IMR-90 (cell line): ENCODE results near the gene MYO7B. TPM values are rescaled to one million over a fixed set of nuclear protein-coding genes. Genes with fewer than 3 reads are reported as not detected.

Experiments used
- ATAC-seq: fragments of 200-7000 bp; cut with Tn5 transposase; 2 replicates; pipeline ENCODE4 v1.9.1; 2020; ENCODE audit warnings: low read depth, mild to moderate bottlenecking, moderate library complexity
- BruUV-seq: library from RNA; stranded (reverse); fragments of 400-500 nt; replicated peaks from 2 replicates; lab custom pipeline; 2021; lab: Mats Ljungman, UMichigan
- CTCF ChIA-PET: fragments of 300-600 bp; formaldehyde crosslinking; extraction: SDS; loops from one replicate; lab custom pipeline; 2021; ENCODE audit warnings: antibody characterized with exemption; lab: Yijun Ruan, JAX
- POLR2A ChIA-PET: fragments of 300-600 bp; sonication (Branson Sonifier 250); formaldehyde crosslinking; loops from one replicate; lab custom pipeline; 2022; ENCODE audit warnings: antibody characterized with exemption; ENCODE audit not compliant: unreplicated experiment; lab: Charles Lee
- DNase-seq: peaks from one replicate; pipeline ENCODE4 v3.0.0; 2013
- H2AFZ ChIP-seq: replicated peaks from 2 replicates; pipeline ENCODE3; 2013; ENCODE audit warnings: low read length, mild to moderate bottlenecking; ENCODE audit not compliant: poor library complexity
- H2AK5ac ChIP-seq: 2 replicates; pipeline ENCODE4 v1.6.1; 2013; ENCODE audit warnings: low read depth, low read length, inconsistent platforms
- H2AK9ac ChIP-seq: replicated peaks from 2 replicates; pipeline ENCODE3; 2013; ENCODE audit warnings: mild to moderate bottlenecking, low read depth, low read length, moderate library complexity; ENCODE audit not compliant: poor library complexity
- H2BK120ac ChIP-seq: 2 replicates; pipeline ENCODE4 v1.6.1; 2013; ENCODE audit warnings: low read depth, low read length, inconsistent platforms
- H2BK15ac ChIP-seq: 3 replicates; pipeline ENCODE4 v1.6.1; 2013; ENCODE audit warnings: low read depth, low read length, inconsistent platforms
- H2BK20ac ChIP-seq: 2 replicates; pipeline ENCODE4 v1.6.1; 2013; ENCODE audit warnings: low read depth, mild to moderate bottlenecking, inconsistent platforms, low read length, moderate library complexity
- H2BK5ac ChIP-seq: 2 replicates; pipeline ENCODE4 v1.6.1; 2013; ENCODE audit warnings: mild to moderate bottlenecking, low read depth, low read length, inconsistent platforms; ENCODE audit not compliant: poor library complexity, severe bottlenecking
- H3K14ac ChIP-seq: replicated peaks from 2 replicates; pipeline ENCODE4 v1.6.1; 2013; ENCODE audit warnings: low read depth, low read length, inconsistent platforms
- H3K18ac ChIP-seq: 2 replicates; pipeline ENCODE4 v1.6.1; 2013; ENCODE audit warnings: low read depth, low read length, control low read depth
- H3K23ac ChIP-seq: 2 replicates; pipeline ENCODE4 v1.6.1; 2013; ENCODE audit warnings: low read depth, low read length, inconsistent platforms
- H3K27ac ChIP-seq: 2 replicates; pipeline ENCODE4 v1.5.1; 2013; ENCODE audit warnings: mild to moderate bottlenecking, control low read depth, low read length; ENCODE audit not compliant: insufficient read depth
- H3K27me3 ChIP-seq: 2 replicates; pipeline ENCODE4 v1.6.1; 2013; ENCODE audit warnings: low read length; ENCODE audit not compliant: control insufficient read depth, insufficient read depth
- H3K36me3 ChIP-seq: 2 replicates; pipeline ENCODE4 v1.6.1; 2013; ENCODE audit warnings: low read length, mixed read lengths; ENCODE audit not compliant: control insufficient read depth, insufficient read depth
- H3K4ac ChIP-seq: 2 replicates; pipeline ENCODE4 v1.6.1; 2013; ENCODE audit warnings: low read depth, low read length, inconsistent platforms
- H3K4me1 ChIP-seq: 2 replicates; pipeline ENCODE4 v1.6.1; 2013; ENCODE audit warnings: low read length, mixed read lengths; ENCODE audit not compliant: control insufficient read depth, insufficient read depth
- H3K4me2 ChIP-seq: 2 replicates; pipeline ENCODE4 v1.6.1; 2013; ENCODE audit warnings: low read depth, mild to moderate bottlenecking, control low read depth, low read length, moderate library complexity
- H3K4me3 ChIP-seq: 2 replicates; pipeline ENCODE4 v1.5.1; 2013; ENCODE audit warnings: low read depth, mild to moderate bottlenecking, control low read depth, low read length, moderate library complexity; ENCODE audit not compliant: insufficient read depth
- H3K56ac ChIP-seq: 2 replicates; pipeline ENCODE4 v1.6.1; 2013; ENCODE audit warnings: low read length, inconsistent platforms; ENCODE audit not compliant: insufficient read depth; ENCODE audit errors: extremely low read depth
- H3K79me1 ChIP-seq, 2 experiments: 2 replicates each; pipeline ENCODE4 v1.6.1; 2013; ENCODE audit warnings: low read length in 2 of 2, inconsistent platforms in 1 of 2, low read depth in 1 of 2
- H3K9ac ChIP-seq: 2 replicates; pipeline ENCODE4 v1.6.1; 2013; ENCODE audit warnings: low read depth, low read length, control low read depth
- H3K9me1 ChIP-seq: 2 replicates; pipeline ENCODE4 v1.6.1; 2013; ENCODE audit warnings: low read length, inconsistent platforms; ENCODE audit not compliant: insufficient read depth
- H3K9me3 ChIP-seq: 2 replicates; pipeline ENCODE4 v1.6.1; 2013; ENCODE audit warnings: low read length; ENCODE audit not compliant: control insufficient read depth, insufficient read depth
- H4K20me1 ChIP-seq: 2 replicates; pipeline ENCODE4 v1.6.1; 2013; ENCODE audit warnings: low read length, inconsistent platforms; ENCODE audit not compliant: insufficient read depth
- H4K5ac ChIP-seq: 2 replicates; pipeline ENCODE4 v1.6.1; 2013; ENCODE audit warnings: mild to moderate bottlenecking, low read depth, low read length, control low read depth
- H4K8ac ChIP-seq, 2 experiments: 2 replicates each; pipeline ENCODE4 v1.6.1; 2013; ENCODE audit warnings: low read depth in 2 of 2, low read length in 2 of 2, control low read depth in 1 of 2, inconsistent platforms in 1 of 2
- H4K91ac ChIP-seq: 2 replicates; pipeline ENCODE4 v1.6.1; 2013; ENCODE audit warnings: low read depth, low read length, inconsistent platforms; ENCODE audit not compliant: insufficient read depth
- CEBPB ChIP-seq: IDR thresholded peaks from 2 replicates; pipeline ENCODE4 v1.6.1; 2012; ENCODE audit warnings: low read depth, low read length, improper control_type of control experiment
- CHD1 ChIP-seq: IDR thresholded peaks from 2 replicates; pipeline ENCODE4 v1.6.1; 2012; ENCODE audit warnings: low read depth, low read length, improper control_type of control experiment
- MAFK ChIP-seq: IDR thresholded peaks from 2 replicates; pipeline ENCODE4 v1.6.1; 2012; ENCODE audit warnings: low read depth, low read length, improper control_type of control experiment
- MAZ ChIP-seq: IDR thresholded peaks from 2 replicates; pipeline ENCODE4 v1.6.1; 2012; ENCODE audit warnings: low read depth, mild to moderate bottlenecking, low read length, improper control_type of control experiment, moderate library complexity, borderline replicate concordance
- RFX5 ChIP-seq: IDR thresholded peaks from 2 replicates; pipeline ENCODE4 v1.8.0; 2012; ENCODE audit warnings: low read depth, mild to moderate bottlenecking, low read length, moderate library complexity
- SMC3 ChIP-seq: fragments of 150-350 bp; IDR thresholded peaks from 2 replicates; pipeline ENCODE4 v1.6.1; 2016; ENCODE audit warnings: low read depth, mild to moderate bottlenecking, antibody characterized with exemption, low read length, moderate library complexity
- WGBS, 2 experiments: methylation state at CpG; one replicate each; pipeline versions ENCODE4 v1.1.5 to v1.1.7; 2013; ENCODE audit warnings: missing lambda C conversion rate in 2 of 2; ENCODE audit not compliant: insufficient read length in 1 of 2; ENCODE audit errors: extremely low coverage in 2 of 2; 5-methylcytosine and 5-hydroxymethylcytosine counted together
- dilution Hi-C: fragments of 300-500 bp; cut with HindIII; formaldehyde crosslinking; loops from one replicate; pipeline ENCODE4 v1.14.3; 2018; ENCODE audit warnings: low sequenced_read_pairs; ENCODE audit not compliant: unreplicated experiment
- in situ Hi-C: fragments of 300-500 bp; cut with MboI; formaldehyde crosslinking; loops from 3 replicates; pipeline ENCODE4 v1.14.3; 2019; ENCODE audit warnings: low sequenced_read_pairs, inconsistent platforms, mixed read lengths
- intact Hi-C: fragments of 100-400 bp; cut with micrococcal nuclease; formaldehyde crosslinking; loops from 2 replicates; pipeline ENCODE4 v1.10.0; 2022
- polyA plus RNA-seq, 3 experiments: library from polyadenylated mRNA; depleted of rRNA; stranded (reverse); fragments of >200 nt; gene quantifications; 2 replicates each; pipeline ENCODE4 v1.2.3, GENCODE V29; 2012; ENCODE audit warnings: low replicate concordance in 1 of 3
- total RNA-seq: library from RNA; depleted of rRNA; stranded (reverse); fragments of >200 nt; gene quantifications from 2 replicates; pipeline ENCODE4 v1.2.3, GENCODE V29; 2012
- TF ChIP-seq, protein P1 (sequence below): fragments of 150-350 bp; IDR thresholded peaks from 2 replicates; pipeline ENCODE4 v1.6.1; 2016; ENCODE audit warnings: low read depth, mild to moderate bottlenecking, low read length, moderate library complexity, borderline replicate concordance

MYO7B gene
- total and polyA plus RNA-seq, 2 of the 4 experiments (the other 2 are of a cell fraction), result 0.18 to 0.46 TPM

DNA sequence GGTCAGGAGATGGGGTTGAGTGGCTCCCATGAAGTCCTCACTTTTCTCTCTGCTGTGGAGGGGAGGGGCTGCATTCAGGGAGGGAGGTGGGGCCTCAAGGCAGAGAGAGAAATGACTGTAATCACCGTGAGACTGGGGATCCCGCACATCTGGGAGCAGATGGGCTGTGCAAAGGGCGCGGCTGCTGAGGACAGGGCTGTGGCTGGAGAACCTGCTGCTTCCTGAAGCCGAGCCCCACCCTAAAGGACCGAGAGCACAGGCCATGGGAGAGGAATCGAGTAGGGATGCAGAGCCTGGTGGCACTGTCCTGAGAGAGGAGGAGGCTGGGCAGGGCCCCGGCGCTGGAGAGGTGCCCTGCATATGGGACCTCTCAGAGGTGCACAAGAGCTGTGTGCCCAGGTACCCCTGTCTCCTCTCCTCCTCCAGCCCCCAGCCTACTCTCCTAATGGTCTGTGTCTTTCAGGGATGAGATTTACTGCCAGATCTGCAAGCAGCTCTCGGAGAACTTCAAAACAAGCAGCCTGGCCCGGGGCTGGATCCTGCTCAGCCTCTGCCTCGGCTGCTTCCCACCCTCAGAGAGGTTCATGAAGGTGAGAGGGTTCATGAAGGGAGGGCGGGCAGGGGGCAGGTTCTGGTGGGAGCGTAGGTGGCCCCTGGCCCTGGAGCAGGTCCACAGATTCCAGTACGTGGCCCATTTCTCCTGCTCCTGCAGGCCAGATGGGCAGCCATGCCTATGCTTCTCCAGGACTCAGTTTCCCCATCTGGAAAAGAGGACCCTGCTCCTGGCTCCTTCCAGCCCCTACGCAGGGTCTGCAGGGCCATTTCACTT lies 84.6 kb downstream of the MYO7B start:
- ATAC-seq, result no peak
- no peak overlapping the region for H2BK5ac ChIP-seq
- 64% methylated on average over 5 of the region's 16 CpGs; no CpG with 5 or more reads in 1 of the 2 experiments for WGBS, 2 experiments
- no peak overlapping the region for H3K23ac ChIP-seq
- no peaks in the 10 kb centered on the region for H3K36me3 ChIP-seq
- no peaks in the 10 kb centered on the region for H4K20me1 ChIP-seq
- no peaks in the 10 kb centered on the region for H3K79me1 ChIP-seq
- no peak for DNase-seq
- no peaks in the 10 kb centered on the region; the same call in 1 of the 2 replicates for H3K27me3 ChIP-seq
- no peak overlapping the region for H3K4me2 ChIP-seq
- no peak overlapping the region for H3K18ac ChIP-seq
- ChIA-PET POLR2A (no interaction called here), CTCF (no interaction called here)
- H2AFZ ChIP-seq, result peak overlapping the region; percentile 62
- H3K9me3 ChIP-seq, result no peaks in the 10 kb centered on the region
- no peak overlapping the region for H2BK15ac ChIP-seq
- no peak overlapping the region for H4K8ac ChIP-seq
- no peak overlapping the region for H2BK20ac ChIP-seq
- no TSS peak for BruUV-seq
- H3K56ac ChIP-seq, result no peak overlapping the region
- dilution Hi-C loops (no loop called here), intact Hi-C loops (no loop called here), in situ Hi-C loops (no loop called here)
- H3K9ac ChIP-seq, result no peak overlapping the region
- no peak overlapping the region for H3K27ac ChIP-seq
- peaks cover 6% of the 10 kb centered on the region; the same call in 1 of the 2 replicates for H3K9me1 ChIP-seq
- no peak overlapping the region for H3K4me3 ChIP-seq
- TF ChIP-seq RFX5, result no peak
- TF ChIP-seq MAZ, result no peak
- TF ChIP-seq, protein P1, sequence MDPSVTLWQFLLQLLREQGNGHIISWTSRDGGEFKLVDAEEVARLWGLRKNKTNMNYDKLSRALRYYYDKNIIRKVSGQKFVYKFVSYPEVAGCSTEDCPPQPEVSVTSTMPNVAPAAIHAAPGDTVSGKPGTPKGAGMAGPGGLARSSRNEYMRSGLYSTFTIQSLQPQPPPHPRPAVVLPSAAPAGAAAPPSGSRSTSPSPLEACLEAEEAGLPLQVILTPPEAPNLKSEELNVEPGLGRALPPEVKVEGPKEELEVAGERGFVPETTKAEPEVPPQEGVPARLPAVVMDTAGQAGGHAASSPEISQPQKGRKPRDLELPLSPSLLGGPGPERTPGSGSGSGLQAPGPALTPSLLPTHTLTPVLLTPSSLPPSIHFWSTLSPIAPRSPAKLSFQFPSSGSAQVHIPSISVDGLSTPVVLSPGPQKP, result no peak
- no peak for TF ChIP-seq SMC3
- no peak for TF ChIP-seq CEBPB
- no peak for TF ChIP-seq CHD1
- no peak for TF ChIP-seq MAFK
- no peak overlapping the region for H3K4ac ChIP-seq
- H3K4me1 ChIP-seq, result peaks cover 5% of the 10 kb centered on the region
- H2AK5ac ChIP-seq, result no peak overlapping the region
- H3K14ac ChIP-seq, result no peak overlapping the region
- H4K91ac ChIP-seq, result no peak overlapping the region
- peak overlapping the region; percentile 72 for H2AK9ac ChIP-seq
- no peak overlapping the region for H4K5ac ChIP-seq
- H2BK120ac ChIP-seq, result no peak overlapping the region
